DMS53 treated with DMSO at 0.1 percent for 48 hours (cell line): ENCODE data around the gene TBX1.
"Not testable (repeated sequence)": the region's sequence is repeated elsewhere in the genome, so short reads cannot be mapped to it uniquely, and the experiment has no call there.

Experiments
- DNase-seq: peaks from one replicate; lab custom pipeline; 2025; ENCODE audit not compliant: unreplicated experiment; lab: John Stamatoyannopoulos, UW

Gene TBX1

GRCh38 chr22:19779685-19780268, 19.2 kb downstream of the TBX1 start:
- DNase-seq, result no peak

GRCh38 chr22:19782533-19782932, 22.0 kb downstream of the TBX1 start:
- no peak for DNase-seq

DNA sequence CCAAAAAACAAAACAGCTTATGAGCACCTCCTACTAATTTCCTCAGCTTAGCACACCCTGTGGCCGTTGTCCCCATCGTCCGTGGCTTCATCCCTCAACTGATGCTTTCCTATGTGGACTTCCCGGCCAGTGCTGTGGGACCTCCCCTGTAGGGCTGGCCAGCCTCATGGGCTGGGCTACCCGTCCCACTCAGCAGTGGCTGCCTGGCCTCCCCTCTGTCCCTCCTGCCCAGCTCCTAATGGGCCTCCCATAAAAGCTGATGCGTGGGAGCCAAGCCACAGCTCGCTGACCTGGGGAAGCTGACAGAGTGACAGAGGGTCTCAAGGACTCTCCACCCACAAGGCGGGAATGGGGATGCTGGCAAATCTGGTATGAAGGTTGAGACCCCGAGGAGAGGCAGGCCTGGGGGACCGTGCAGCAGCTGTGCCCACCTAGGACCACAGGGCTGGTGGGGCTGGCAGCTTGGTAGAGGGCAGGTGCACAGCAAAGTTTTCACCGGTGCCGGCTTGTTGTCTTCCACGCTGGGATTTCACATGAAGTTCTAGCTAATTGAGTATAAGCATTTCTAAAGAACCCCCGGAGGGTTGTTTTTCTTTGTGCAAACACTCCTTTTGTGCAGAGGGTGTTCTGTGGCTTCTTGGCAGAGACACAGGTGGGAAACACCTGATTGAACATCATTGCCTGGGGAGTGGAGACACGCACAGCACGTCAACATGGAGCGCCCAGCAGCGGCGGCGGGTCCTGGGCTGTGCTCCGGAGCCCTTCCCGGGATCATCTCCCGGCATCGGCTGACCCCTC, 23.2 kb downstream of the TBX1 start:
- DNase-seq, result no peak

DNA sequence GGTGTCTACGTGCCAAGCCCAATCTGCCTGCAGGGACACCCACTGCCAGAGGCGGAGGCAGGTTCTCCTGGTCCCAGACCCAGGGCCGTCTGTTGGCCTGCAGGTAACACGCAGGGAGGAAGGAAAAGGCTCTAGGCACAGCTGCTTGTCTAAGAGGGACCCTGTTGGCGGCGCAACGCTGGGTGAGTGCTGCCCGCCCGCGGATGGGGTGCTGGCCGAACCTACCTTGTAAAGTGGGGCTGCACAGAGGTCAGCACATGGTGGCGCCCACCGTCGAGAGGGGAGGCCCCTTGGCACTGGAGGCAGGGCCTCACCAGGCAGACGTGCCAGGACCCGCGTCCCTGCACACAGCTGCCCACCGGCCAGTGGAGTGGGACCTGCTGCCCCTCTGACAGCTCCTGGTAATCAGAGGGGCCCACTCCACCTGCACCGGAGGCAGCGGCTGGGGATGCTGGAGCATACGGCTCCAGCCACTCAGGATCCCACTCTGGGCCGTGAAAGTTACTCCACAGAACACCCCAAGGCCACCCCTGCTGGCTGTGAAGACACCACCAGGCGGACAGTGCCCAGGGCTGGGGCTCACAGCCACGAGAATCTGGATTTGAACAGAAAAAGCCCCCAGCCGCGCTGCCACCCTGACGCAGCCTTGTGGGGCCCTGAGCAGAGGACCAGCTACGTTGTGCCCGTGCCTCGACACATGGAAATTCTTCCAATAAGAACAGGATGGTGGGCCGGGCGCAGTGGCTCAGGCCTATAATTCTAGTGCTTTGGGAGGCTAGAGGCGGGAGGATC, 24.0 kb downstream of the TBX1 start:
- DNase-seq, result no peak

- DNase-seq, result no peak
Observed at GRCh38 chr22:19785461-19786263, 25.1 kb downstream of the TBX1 start.

DNA sequence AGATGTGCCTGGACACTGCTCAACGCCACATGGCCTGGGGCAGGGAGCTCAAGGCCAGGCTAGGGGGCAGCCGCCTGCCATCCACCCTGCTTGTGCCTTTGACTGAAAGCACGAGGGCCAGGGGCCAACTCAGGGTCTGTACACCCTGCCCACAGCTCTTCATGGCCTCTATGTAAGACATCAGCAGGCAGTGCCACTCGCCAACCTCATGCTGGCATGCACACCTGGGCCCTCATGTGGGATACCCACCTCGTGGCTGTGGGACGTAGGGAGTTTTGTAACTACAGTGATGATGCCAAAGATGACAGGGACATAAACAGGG, 25.6 kb downstream of the TBX1 start:
- DNase-seq, result no peak

DNA sequence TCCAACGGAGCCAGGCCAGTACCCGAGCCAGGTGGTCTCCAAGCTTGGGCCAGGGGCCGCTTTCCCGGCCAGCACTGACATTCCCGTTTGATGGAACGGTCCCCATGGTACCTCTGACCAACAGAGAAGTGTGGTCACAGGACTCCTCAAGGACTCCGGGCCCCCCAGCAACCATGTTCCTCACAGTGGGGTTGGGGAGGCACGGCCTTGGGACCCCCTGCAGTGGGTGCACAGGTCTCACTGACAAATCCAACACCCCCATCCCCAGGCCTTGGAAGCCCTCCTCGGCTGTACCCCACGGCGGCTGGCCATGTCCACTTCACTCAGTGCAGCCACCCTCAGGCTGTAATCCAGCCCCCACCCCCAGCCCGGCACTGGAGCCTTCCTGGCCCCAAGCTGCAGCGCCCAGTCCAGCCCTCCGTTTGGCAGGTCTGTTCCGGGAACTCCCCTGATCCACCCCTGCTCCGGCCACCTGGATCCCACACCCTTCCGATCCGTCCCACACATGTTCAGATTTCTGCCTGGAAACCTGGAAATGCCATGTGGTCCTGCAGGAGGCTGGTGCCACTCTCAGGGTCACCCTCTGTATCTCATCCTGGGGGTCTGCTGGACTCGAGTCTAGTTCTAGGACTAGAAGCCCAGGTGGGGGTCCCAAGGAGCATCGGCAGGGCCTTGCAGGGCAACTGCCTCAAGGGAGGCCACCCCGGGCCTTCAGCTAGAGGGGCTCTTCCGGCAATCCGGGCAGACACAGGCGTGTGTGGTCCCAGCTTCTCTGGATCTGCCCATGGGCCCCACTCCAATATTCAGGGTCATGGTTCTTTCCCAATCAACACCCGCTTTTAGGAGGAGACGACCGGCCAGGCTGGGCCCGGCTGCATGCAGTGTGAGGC, 26.6 kb downstream of the TBX1 start:
- DNase-seq, result no peak

DNA sequence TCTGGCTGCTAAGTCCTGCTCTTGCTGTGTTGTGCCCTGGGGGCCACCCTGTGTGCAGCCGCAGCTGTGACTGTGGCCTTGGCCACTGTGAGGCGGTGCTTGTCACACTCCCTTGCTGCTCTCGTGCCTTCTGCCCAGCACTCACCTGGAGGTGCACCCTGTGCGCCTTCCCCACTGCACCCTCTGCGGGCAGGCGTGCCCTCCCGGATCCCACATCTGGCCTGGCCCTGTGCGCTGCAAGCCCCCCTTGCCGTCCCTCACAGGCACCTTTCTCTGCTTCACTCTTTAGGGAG, 27.2 kb downstream of the TBX1 start:
- DNase-seq, result no peak

- no peak for DNase-seq
Observed at GRCh38 chr22:19788661-19789225, 28.2 kb downstream of the TBX1 start.

GRCh38 chr22:19789406-19789805, 28.8 kb downstream of the TBX1 start:
- DNase-seq, result no peak

GRCh38 chr22:19789828-19790227, 29.2 kb downstream of the TBX1 start:
- DNase-seq, result no peak

- DNase-seq, result no peak
Observed at GRCh38 chr22:19791243-19791642, 30.7 kb downstream of the TBX1 start.

- DNase-seq, result no peak
Observed at GRCh38 chr22:19791894-19792293, 31.3 kb downstream of the TBX1 start.

GRCh38 chr22:19792383-19792896, 31.9 kb downstream of the TBX1 start:
- not testable (repeated sequence) for DNase-seq

DNA sequence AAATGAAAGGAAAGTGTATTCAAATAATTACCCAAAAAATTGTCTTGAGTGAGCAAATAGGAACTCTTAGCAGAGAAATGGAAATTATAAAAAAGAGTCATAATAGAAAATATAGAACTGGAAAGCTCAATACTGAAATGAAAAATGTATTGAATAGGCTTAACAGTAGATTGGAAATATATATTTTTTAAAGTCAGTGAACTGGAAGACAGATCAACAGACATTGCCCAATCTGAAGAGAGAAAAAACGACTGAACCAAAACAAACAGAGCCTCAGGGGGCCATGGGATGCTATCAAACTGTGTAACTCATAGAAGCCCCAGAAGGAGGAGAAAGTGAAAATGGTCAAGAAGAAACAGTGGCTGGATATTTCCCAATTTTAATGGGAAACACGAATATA, 32.6 kb downstream of the TBX1 start:
- DNase-seq, result no peak

DNA sequence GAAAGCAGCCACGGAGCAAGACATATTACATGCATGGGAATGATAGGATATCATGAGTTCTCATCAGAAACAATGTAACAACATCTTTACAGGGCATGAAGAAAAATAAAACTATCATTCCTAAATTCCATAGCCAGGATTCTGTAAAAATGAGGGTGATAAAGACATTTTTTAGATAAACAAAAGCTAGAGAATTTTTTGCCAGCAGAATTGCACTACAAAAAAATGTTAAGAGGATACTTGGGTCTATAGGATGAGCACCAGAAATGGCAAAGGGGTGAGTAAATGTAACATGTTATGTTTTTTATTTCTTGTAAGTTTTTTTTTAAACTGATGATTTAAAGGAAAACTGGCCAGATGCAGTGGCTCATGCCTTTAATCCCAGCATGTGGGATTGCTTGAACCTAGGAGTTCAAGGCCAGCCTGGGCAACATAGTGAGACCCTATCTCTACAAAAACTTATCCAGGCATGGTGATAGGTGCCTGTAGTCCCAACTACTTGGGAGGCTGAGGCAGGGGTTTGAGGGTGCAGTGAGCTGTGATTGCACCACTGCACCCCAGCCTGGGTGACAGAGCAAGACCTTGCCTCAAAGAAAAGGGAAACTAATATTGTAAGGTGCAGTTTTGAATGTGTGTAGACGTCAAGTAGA, 33.2 kb downstream of the TBX1 start:
- DNase-seq, result no peak

GRCh38 chr22:19795617-19796008, 35.0 kb downstream of the TBX1 start:
- DNase-seq, result no peak

DNA sequence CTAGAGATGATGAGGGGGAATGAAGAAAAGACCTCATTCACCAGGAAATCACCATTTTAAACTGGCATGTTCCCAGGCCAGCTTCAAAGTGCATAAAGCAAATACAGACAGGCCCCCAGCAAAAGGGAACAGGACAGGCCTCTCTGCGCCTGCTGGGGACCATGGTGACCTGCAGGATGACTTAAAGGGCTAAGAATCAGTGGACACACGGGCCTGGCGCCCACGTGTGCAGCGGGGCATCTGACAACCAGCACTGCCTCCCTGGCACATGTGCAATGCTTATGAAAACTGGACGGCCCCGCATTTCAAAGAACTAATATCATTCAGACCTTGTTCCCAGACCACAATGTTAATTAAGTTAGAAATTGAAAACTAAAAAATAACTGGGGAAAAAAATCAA, 35.6 kb downstream of the TBX1 start:
- no peak for DNase-seq
